Neutrophil (primary cell): ENCODE measurements around the gene SLC5A1.

Experiments
- H3K27ac ChIP-seq: fragments of 200-600 bp; sonication (generic); 2 replicates; pipeline ENCODE4 v1.5.1; 2016; ENCODE audit warnings: mild to moderate bottlenecking, moderate library complexity
- H3K27me3 ChIP-seq: fragments of 200-600 bp; sonication (generic); 2 replicates; pipeline ENCODE4 v1.6.0; 2016; ENCODE audit warnings: mild to moderate bottlenecking
- H3K36me3 ChIP-seq: fragments of 200-600 bp; sonication (generic); 2 replicates; pipeline ENCODE4 v1.5.1; 2017
- H3K4me1 ChIP-seq, 2 experiments: fragments of 200-600 bp in 1 of 2; sonication (generic) in 1 of 2; 1 replicate in 1 of 2; 2 replicates in 1 of 2; pipeline versions ENCODE4 v1.5.1 to v1.6.1; 2013 to 2016; ENCODE audit warnings: low read depth in 1 of 2, low read length in 1 of 2, mild to moderate bottlenecking in 1 of 2, moderate library complexity in 1 of 2; ENCODE audit not compliant: control insufficient read depth in 1 of 2, insufficient read depth in 1 of 2
- H3K4me3 ChIP-seq, 2 experiments: fragments of 200-600 bp in 1 of 2; sonication (generic) in 1 of 2; 1 replicate in 1 of 2; 2 replicates in 1 of 2; pipeline ENCODE4 v1.5.1; 2013 to 2016; ENCODE audit warnings: low read depth in 1 of 2, low read length in 1 of 2, mild to moderate bottlenecking in 1 of 2, moderate library complexity in 1 of 2
- H3K9me3 ChIP-seq: fragments of 200-600 bp; sonication (generic); 2 replicates; pipeline ENCODE4 v1.5.1; 2016
- TF ChIP-seq, protein P1 (sequence below): fragments of 200-600 bp; sonication (generic); IDR thresholded peaks from 2 replicates; pipeline ENCODE4 v1.5.1; 2016; ENCODE audit warnings: antibody characterized with exemption

Gene SLC5A1

DNA sequence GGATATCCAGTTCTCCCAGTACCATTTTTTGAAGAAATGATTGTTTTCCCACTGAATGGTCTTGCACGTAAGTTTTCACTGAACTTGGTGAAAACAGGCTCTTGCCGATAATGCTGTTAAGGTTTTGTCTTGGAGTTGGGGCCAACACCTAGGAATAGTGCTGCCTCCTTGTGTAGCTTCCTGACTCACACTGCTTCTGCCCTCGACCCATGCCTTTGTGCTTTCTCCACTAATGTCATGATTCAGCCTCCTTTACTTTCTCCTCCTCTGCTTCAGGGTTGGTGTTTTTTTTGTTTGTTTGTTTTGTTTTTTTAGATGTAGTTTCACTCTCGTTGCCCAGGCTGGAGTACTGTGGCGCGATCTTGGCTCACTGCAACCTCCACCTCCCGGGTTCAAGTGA, 30.2 kb downstream of the SLC5A1 start:
- Histone ChIP-seq H3K36me3 (no peaks in the 10 kb centered on the region), H3K27ac (no peak overlapping the region), H3K4me1 (no peaks in the 10 kb centered on the region), H3K4me3 (no peak overlapping the region), H3K27me3 (peaks cover 66% of the 10 kb centered on the region), H3K9me3 (no peaks in the 10 kb centered on the region)
- TF ChIP-seq, protein P1, sequence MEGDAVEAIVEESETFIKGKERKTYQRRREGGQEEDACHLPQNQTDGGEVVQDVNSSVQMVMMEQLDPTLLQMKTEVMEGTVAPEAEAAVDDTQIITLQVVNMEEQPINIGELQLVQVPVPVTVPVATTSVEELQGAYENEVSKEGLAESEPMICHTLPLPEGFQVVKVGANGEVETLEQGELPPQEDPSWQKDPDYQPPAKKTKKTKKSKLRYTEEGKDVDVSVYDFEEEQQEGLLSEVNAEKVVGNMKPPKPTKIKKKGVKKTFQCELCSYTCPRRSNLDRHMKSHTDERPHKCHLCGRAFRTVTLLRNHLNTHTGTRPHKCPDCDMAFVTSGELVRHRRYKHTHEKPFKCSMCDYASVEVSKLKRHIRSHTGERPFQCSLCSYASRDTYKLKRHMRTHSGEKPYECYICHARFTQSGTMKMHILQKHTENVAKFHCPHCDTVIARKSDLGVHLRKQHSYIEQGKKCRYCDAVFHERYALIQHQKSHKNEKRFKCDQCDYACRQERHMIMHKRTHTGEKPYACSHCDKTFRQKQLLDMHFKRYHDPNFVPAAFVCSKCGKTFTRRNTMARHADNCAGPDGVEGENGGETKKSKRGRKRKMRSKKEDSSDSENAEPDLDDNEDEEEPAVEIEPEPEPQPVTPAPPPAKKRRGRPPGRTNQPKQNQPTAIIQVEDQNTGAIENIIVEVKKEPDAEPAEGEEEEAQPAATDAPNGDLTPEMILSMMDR: no peak

DNA sequence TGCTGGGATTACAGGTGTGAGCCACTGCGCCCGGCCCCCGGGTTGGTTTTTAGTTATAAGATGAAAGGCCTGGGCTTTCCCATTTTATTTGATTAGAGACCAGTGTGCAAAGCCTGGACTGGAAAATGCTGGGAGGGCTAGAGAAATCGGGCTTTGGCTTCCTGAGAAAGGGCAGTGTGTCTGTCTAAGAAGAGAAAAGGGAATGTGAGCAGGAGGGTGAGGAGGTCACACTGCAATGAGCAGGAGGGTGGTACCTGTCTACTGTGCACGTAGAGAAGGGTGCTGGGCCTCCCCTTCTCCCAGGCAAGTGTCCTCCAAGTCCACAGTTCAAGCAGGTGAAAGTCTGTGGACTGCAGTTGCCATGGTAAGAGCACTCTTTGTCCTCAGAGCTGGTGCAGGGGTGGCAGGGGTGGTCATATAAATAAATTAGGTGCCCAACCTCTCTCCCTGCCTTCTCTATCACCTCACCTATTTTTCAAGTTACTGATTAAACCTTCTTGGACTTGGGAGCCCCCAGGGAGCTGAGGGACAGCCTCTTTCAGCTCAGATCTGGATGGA, 30.8 kb downstream of the SLC5A1 start:
- H3K9me3 ChIP-seq: no peaks in the 10 kb centered on the region
- H3K4me1 ChIP-seq: no peaks in the 10 kb centered on the region
- TF ChIP-seq, protein P1: no peak
- peaks cover 64% of the 10 kb centered on the region for H3K27me3 ChIP-seq
- H3K27ac ChIP-seq: no peak overlapping the region
- H3K36me3 ChIP-seq: no peaks in the 10 kb centered on the region
- H3K4me3 ChIP-seq: no peak overlapping the region

DNA sequence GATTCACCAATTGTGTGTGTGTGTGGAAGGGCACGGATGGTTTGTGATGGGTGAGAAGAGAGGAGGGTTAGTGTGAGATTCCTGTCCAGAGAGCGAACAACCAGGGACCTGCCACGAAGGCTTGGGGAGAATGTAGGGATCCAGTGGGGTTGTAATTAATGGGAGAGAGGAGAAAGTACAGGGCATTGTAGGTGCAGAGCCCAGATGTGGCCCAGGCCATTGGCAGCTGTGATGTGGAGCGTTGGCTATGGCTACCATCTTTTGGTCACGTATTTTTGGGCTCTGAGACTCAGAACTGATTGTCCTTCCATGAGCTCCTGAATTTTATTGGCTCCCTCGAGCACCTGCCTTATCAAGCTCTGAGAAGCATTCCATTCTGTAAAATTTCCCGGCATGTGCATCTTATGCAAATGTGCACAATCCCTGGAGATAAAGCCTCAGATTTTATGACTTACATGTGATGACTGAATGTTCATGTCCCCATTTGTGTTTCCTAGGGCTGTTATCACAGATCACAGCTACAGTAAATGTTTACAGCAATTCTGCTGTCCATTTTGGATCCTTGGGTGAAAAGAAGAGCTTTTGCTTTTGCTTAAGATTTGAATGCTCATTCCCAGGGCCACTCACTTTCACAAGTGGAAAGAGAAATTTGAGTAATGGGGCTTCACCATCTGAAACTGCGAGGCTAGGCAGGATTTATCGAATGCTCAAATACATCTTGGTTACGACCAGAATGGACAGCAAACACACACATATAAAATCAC, 33.1 kb downstream of the SLC5A1 start:
- H3K4me3 ChIP-seq: no peak overlapping the region
- no peak overlapping the region for H3K27ac ChIP-seq
- TF ChIP-seq, protein P1: no peak
- H3K36me3 ChIP-seq: no peaks in the 10 kb centered on the region
- peaks cover 54% of the 10 kb centered on the region for H3K27me3 ChIP-seq
- H3K9me3 ChIP-seq: no peaks in the 10 kb centered on the region
- no peaks in the 10 kb centered on the region for H3K4me1 ChIP-seq

DNA sequence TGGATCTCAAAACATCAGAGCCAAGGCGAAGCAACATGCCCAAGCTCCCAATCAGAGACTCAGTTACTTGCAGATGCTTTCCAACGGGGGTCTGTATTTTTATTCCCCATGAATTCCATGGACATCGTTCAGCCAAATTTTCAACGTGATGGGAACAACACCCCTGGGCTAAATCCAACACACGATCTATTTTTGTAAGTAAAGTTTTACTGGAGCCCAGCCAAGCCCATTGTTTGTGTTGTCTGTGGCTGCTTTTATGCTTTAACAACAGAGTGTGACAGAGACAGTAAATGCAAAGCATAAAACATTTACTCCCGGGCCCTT, 33.7 kb downstream of the SLC5A1 start:
- Histone ChIP-seq H3K27ac (no peak overlapping the region), H3K4me1 (no peaks in the 10 kb centered on the region), H3K9me3 (no peaks in the 10 kb centered on the region), H3K36me3 (no peaks in the 10 kb centered on the region), H3K27me3 (peaks cover 50% of the 10 kb centered on the region), H3K4me3 (no peak overlapping the region)
- TF ChIP-seq, protein P1: no peak

DNA sequence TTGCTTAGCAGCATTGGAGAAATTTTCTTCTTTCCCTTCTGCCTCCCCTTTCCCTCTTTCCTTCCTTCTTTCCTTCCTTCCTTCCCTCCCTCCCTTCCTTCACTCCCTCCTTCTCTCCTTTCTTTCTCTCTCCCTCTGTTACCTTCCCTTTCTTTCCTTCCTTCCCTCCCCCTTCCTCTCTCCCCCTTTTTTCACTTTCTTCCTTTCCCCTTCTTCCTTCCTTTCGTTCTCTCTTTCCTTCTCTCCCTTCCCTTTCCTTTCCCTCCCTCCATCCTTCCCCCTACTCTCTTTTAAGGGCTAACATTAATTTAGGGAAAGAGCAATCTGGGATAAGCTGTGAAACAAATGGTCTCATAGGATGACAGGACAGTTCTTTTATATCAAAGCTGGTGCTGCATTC, 34.1 kb downstream of the SLC5A1 start:
- no peak overlapping the region for H3K4me3 ChIP-seq

More for the DNA sequence above, 34.1 kb downstream of the SLC5A1 start:
- TF ChIP-seq, protein P1: no peak
- Histone ChIP-seq H3K27me3 (peaks cover 49% of the 10 kb centered on the region), H3K27ac (no peak overlapping the region), H3K9me3 (no peaks in the 10 kb centered on the region), H3K36me3 (no peaks in the 10 kb centered on the region), H3K4me1 (no peaks in the 10 kb centered on the region)
